ENCODE results near the gene DPP6.

DPP6 gene

GRCh38 chr7:154769527-154769926 lies 717.3 kb downstream of the DPP6 start:
- DNase-seq (ENCODE audit: low read depth), result no peak

DNA sequence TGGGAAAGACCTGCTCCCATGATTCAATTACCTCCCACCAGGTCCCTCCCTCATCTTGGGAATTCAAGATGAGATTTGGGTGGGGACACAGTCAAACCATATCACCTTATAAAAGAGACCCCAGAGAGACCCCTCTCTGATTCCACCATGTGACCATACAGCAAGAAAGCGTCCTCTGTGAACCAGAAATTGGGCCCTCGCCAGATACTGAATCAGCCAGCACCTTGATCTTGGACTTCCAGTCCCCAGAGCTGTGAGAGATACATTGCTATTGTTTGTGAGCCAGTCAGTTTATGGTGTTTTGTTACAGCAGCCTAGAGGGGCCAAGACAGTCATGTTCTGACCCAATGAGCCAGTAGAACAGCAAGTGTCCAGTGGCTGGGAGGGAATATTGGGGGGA lies 718.2 kb downstream of the DPP6 start:
- DNase-seq (ENCODE audit: low read depth), result no peak

- DNase-seq (ENCODE audit: low read depth), result no peak
Measured at GRCh38 chr7:154770962-154771361, 718.8 kb downstream of the DPP6 start.

GRCh38 chr7:154774303-154774969 lies 722.2 kb downstream of the DPP6 start:
- no peak for DNase-seq (ENCODE audit: low read depth)

DNA sequence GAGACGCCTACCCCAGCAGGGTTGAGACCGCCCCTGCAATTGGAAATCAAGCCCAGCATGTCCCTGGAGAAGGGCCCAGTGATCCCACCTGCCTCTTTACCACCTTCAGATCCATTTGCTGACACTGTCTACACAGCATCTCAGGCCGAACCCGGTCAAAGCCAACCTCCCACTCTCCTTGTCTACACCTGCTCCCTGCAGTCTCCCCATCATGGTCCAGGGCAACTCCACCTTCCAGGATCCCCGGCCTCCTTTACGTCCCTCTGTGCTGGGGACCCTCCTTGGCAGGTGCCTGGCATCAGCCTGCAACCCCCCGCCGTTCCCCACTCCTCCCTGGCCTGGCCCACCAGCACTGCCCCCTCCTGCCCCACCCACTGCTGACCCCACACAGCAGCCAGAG lies 723.5 kb downstream of the DPP6 start:
- no peak for DNase-seq (ENCODE audit: low read depth)

GRCh38 chr7:154776350-154776749 lies 724.2 kb downstream of the DPP6 start:
- no peak for DNase-seq (ENCODE audit: low read depth)

GRCh38 chr7:154777023-154777422 lies 724.8 kb downstream of the DPP6 start:
- no peak for DNase-seq (ENCODE audit: low read depth)

DNA sequence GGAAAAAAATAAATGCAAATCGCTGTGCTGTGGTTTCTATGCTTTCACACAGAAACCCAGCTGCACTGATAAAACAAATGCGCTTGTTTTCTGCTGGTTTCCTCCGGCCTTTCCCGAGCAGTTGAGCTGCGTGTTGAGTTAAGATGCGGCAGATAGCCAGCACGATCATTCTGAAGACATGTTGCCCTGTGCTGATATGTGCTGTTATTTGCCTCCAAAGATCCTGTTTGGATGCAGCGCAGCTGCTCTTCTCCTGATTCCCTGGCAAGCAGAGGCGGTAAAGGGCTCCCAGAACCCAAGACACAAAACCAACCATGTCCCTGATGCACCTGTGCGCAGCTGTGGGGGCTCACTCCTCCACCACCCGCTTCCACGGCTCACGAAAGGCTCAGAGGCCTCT lies 725.3 kb downstream of the DPP6 start:
- no peak for DNase-seq (ENCODE audit: low read depth)

- no peak for DNase-seq (ENCODE audit: low read depth)
Measured at GRCh38 chr7:154777908-154778307, 725.7 kb downstream of the DPP6 start.

DNA sequence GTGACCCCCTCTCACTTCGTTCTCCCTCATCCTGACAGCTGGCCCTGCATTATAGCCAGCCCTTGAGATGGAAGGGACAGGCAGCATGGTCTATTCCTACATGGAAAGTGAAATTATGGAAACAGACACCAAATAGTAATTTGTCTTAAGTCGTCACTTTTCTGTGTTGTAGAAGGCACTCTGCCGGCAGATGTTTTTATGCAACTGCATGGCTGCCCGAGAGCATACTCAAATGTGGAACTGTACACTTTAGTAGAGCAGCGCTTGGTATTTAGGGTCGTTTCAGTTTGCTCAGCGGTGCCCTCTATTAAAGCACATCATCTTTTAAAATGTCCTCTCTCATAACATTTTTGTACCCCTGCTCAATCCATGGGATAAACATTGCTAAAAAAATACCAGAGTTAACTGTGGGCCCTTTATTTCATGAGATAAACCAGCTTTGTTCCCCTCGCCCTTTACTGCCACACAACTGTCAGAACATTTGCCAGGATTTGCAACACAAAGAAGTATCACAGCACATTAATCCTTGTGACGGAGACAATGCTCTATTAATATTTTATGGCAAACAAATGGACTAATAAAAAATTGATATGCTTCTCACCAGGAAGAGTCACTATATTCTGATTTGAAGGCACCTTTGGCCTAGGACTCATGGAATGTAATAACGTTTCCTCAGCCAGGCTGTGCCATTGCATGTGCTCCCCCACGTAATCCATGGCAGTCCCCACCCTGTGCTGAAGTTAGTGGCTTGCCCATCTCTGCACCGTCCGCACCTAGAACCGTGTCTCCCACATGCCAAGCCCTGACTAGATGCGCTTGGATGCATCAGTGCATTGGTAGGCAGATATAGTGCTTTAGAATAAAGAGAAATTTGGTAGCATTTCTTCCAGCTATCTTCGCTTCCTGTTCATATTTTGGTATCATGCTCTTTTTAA lies 729.4 kb downstream of the DPP6 start:
- no peak for DNase-seq (ENCODE audit: low read depth)

DNA sequence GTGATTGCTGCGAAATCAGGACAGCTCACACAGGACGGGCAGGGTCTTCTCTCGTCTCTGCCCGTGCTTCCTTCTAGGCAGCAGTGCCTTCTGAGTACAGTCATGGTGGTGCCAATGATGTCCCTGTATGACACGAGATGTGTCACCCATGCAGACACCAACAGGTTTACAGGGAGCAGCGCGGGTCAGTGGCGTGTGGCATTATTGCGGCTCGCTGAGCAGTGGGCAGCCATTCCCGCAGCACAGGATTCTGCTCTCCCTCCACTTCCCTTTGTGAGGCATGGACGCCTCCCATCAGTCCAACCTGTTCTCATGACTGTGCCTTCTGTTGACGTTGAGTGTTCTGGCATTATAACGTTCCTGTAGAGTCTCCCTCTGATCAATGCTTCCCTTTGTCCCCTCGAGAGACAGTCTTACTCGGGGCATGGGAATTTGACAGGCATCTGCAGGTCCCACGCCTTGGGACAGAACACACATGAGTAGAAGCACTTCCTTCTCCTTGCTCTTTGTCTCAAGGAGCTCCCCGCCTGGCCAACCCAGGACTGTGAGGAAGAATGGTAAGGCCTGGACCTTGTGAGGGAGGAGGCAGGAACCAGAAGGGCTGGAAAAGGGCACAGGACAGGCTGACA lies 731.2 kb downstream of the DPP6 start:
- no peak for DNase-seq (ENCODE audit: low read depth)

GRCh38 chr7:154785898-154786297 lies 733.7 kb downstream of the DPP6 start:
- no peak for DNase-seq (ENCODE audit: low read depth)

DNA sequence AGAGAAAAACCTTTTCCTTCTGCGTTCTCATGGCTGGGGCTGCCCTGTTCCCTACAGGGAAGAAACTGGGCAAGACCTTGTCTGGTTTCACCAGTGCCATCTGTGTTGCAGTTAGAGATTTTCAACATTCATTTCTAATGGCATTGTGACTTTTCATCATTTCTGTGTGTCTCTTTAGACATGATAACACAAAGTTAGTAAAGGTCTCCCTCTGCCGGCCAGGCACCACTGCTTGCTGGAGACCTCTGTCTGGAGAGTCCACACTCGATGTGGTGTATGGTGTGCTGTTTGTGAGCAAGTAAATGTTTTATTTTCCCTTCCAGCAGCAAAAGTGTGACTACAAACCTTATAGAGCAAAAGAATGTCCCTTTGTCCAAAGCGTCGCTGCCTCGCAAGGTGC lies 737.2 kb downstream of the DPP6 start:
- no peak for DNase-seq (ENCODE audit: low read depth)

DNA sequence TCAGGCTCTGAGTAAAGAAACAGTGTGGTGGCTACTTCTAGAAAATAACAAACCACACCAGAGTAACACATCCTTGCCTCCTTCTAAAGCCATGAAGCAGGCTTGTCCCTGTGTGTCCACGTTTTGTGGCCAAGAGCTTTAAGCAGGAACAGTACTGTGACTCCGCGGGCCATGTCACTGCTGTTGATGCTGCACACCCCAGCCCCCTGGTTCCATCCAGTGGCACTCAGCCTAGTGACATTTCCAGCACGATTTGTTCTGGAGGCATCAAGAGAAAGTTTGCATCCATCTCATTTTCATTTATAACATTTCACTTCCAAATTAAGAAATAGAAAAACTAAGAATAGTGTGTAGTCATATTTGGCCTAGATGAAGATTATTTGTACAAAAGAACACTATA lies 739.4 kb downstream of the DPP6 start:
- no peak for DNase-seq (ENCODE audit: low read depth)

GRCh38 chr7:154792436-154793055 lies 740.3 kb downstream of the DPP6 start:
- DNase-seq (ENCODE audit: low read depth), result no peak

DNA sequence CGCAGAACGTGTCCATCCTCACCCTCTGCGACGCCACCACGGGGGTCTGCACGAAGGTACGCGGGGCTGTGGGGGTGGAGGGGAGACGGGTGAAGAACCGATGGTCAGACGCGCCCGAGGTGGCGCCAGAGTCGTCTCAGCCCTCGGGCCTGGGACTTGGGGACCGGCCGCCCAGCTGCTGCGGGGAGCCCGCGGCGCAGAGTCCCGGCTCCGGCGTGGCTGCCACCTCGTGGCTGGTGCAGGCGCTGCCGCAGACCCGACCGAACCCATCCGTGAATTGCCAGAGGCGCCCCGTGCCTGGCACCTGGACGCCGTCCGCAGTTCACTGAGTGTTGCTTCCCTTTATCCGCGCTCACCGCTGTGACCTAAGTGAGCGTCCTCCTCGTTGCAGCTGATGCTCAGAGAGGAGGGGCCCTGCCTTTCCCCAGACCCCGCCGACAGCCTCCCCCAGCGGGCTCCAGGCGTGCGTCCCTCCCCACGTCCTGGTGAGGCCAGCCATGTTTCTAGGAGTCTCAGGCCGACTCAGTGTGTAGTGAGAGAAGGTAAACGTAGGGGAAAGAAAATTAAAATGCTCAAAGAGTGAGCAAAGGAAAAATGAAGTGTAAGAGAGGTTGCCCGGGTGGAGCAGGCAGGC lies 742.1 kb downstream of the DPP6 start:
- DNase-seq (ENCODE audit: low read depth), result no peak

GRCh38 chr7:154795014-154795413 lies 742.8 kb downstream of the DPP6 start:
- no peak for DNase-seq (ENCODE audit: low read depth)

- DNase-seq (ENCODE audit: low read depth), result no peak
Measured at GRCh38 chr7:154795437-154795836, 743.2 kb downstream of the DPP6 start.

GRCh38 chr7:154804449-154804848 lies 752.3 kb downstream of the DPP6 start:
- no peak for DNase-seq (ENCODE audit: low read depth)

DNA sequence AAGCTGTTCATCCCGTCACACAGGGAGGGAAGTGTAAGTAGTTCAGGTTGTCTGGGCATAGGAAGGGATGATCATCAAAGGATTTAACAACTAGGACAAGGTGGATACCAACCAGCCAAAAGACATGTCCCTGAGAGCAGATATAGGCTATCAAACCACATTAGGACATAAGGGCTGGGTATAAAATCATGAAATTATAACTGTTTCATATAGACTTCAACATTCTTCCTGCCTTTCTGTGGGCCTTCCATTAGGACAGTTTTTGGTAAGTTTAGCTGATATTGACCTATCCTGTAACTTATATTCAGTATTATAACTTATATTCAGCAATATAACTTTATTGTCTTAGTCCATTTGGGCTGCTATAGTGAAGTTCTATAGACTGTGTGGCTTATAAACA lies 759.8 kb downstream of the DPP6 start:
- DNase-seq (ENCODE audit: low read depth), result no peak

GRCh38 chr7:154817224-154817896 lies 765.2 kb downstream of the DPP6 start:
- no peak for DNase-seq (ENCODE audit: low read depth)

DNA sequence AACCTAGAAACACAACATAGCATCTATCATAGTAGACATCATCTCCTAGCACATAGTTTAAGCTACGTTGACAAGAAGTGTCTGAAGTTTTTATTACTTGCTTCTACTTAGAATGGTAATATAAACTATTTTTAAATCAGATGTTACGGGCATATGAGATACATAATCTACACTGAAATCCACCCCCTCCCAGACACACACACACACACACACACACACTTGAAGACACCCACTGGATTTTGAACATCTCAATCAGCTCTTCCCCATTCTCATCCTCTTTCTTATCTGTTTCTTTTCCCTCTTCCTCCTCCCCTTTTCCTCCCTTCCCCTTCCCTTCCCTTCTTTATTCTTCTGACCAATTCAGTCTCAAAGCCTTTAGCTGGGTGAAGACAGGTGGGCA lies 774.8 kb downstream of the DPP6 start:
- DNase-seq (ENCODE audit: low read depth), result no peak

Measured in activated T-cell treated with anti-CD3 and anti-CD28 coated beads for 24 hours (primary cell).